IMR-90 (cell line): ENCODE data around the gene FAM98B. TPM values are rescaled to one million over a fixed set of nuclear protein-coding genes. Genes with fewer than 3 reads are reported as not detected.

Experiments
- ATAC-seq: fragments of 200-7000 bp; cut with Tn5 transposase; 2 replicates; pipeline ENCODE4 v1.9.1; 2020; ENCODE audit warnings: low read depth, mild to moderate bottlenecking, moderate library complexity
- BruUV-seq: library from RNA; stranded (reverse); fragments of 400-500 nt; replicated peaks from 2 replicates; lab custom pipeline; 2021; lab: Mats Ljungman, UMichigan
- CTCF ChIA-PET: fragments of 300-600 bp; formaldehyde crosslinking; extraction: SDS; loops from one replicate; lab custom pipeline; 2021; ENCODE audit warnings: antibody characterized with exemption; lab: Yijun Ruan, JAX
- POLR2A ChIA-PET: fragments of 300-600 bp; sonication (Branson Sonifier 250); formaldehyde crosslinking; loops from one replicate; lab custom pipeline; 2022; ENCODE audit warnings: antibody characterized with exemption; ENCODE audit not compliant: unreplicated experiment; lab: Charles Lee
- DNase-seq: peaks from one replicate; pipeline ENCODE4 v3.0.0; 2013
- H2AFZ ChIP-seq: replicated peaks from 2 replicates; pipeline ENCODE3; 2013; ENCODE audit warnings: low read length, mild to moderate bottlenecking; ENCODE audit not compliant: poor library complexity
- H2AK5ac ChIP-seq: 2 replicates; pipeline ENCODE4 v1.6.1; 2013; ENCODE audit warnings: low read depth, low read length, inconsistent platforms
- H2AK9ac ChIP-seq: replicated peaks from 2 replicates; pipeline ENCODE3; 2013; ENCODE audit warnings: mild to moderate bottlenecking, low read depth, low read length, moderate library complexity; ENCODE audit not compliant: poor library complexity
- H2BK120ac ChIP-seq: 2 replicates; pipeline ENCODE4 v1.6.1; 2013; ENCODE audit warnings: low read depth, low read length, inconsistent platforms
- H2BK15ac ChIP-seq: 3 replicates; pipeline ENCODE4 v1.6.1; 2013; ENCODE audit warnings: low read depth, low read length, inconsistent platforms
- H2BK20ac ChIP-seq: 2 replicates; pipeline ENCODE4 v1.6.1; 2013; ENCODE audit warnings: low read depth, mild to moderate bottlenecking, inconsistent platforms, low read length, moderate library complexity
- H2BK5ac ChIP-seq: 2 replicates; pipeline ENCODE4 v1.6.1; 2013; ENCODE audit warnings: mild to moderate bottlenecking, low read depth, low read length, inconsistent platforms; ENCODE audit not compliant: poor library complexity, severe bottlenecking
- H3K14ac ChIP-seq: replicated peaks from 2 replicates; pipeline ENCODE4 v1.6.1; 2013; ENCODE audit warnings: low read depth, low read length, inconsistent platforms
- H3K18ac ChIP-seq: 2 replicates; pipeline ENCODE4 v1.6.1; 2013; ENCODE audit warnings: low read depth, low read length, control low read depth
- H3K23ac ChIP-seq: 2 replicates; pipeline ENCODE4 v1.6.1; 2013; ENCODE audit warnings: low read depth, low read length, inconsistent platforms
- H3K27ac ChIP-seq: 2 replicates; pipeline ENCODE4 v1.5.1; 2013; ENCODE audit warnings: mild to moderate bottlenecking, control low read depth, low read length; ENCODE audit not compliant: insufficient read depth
- H3K27me3 ChIP-seq: 2 replicates; pipeline ENCODE4 v1.6.1; 2013; ENCODE audit warnings: low read length; ENCODE audit not compliant: control insufficient read depth, insufficient read depth
- H3K36me3 ChIP-seq: 2 replicates; pipeline ENCODE4 v1.6.1; 2013; ENCODE audit warnings: low read length, mixed read lengths; ENCODE audit not compliant: control insufficient read depth, insufficient read depth
- H3K4ac ChIP-seq: 2 replicates; pipeline ENCODE4 v1.6.1; 2013; ENCODE audit warnings: low read depth, low read length, inconsistent platforms
- H3K4me1 ChIP-seq: 2 replicates; pipeline ENCODE4 v1.6.1; 2013; ENCODE audit warnings: low read length, mixed read lengths; ENCODE audit not compliant: control insufficient read depth, insufficient read depth
- H3K4me2 ChIP-seq: 2 replicates; pipeline ENCODE4 v1.6.1; 2013; ENCODE audit warnings: low read depth, mild to moderate bottlenecking, control low read depth, low read length, moderate library complexity
- H3K4me3 ChIP-seq: 2 replicates; pipeline ENCODE4 v1.5.1; 2013; ENCODE audit warnings: low read depth, mild to moderate bottlenecking, control low read depth, low read length, moderate library complexity; ENCODE audit not compliant: insufficient read depth
- H3K56ac ChIP-seq: 2 replicates; pipeline ENCODE4 v1.6.1; 2013; ENCODE audit warnings: low read length, inconsistent platforms; ENCODE audit not compliant: insufficient read depth; ENCODE audit errors: extremely low read depth
- H3K79me1 ChIP-seq, 2 experiments: 2 replicates each; pipeline ENCODE4 v1.6.1; 2013; ENCODE audit warnings: low read length in 2 of 2, inconsistent platforms in 1 of 2, low read depth in 1 of 2
- H3K9ac ChIP-seq: 2 replicates; pipeline ENCODE4 v1.6.1; 2013; ENCODE audit warnings: low read depth, low read length, control low read depth
- H3K9me1 ChIP-seq: 2 replicates; pipeline ENCODE4 v1.6.1; 2013; ENCODE audit warnings: low read length, inconsistent platforms; ENCODE audit not compliant: insufficient read depth
- H3K9me3 ChIP-seq: 2 replicates; pipeline ENCODE4 v1.6.1; 2013; ENCODE audit warnings: low read length; ENCODE audit not compliant: control insufficient read depth, insufficient read depth
- H4K20me1 ChIP-seq: 2 replicates; pipeline ENCODE4 v1.6.1; 2013; ENCODE audit warnings: low read length, inconsistent platforms; ENCODE audit not compliant: insufficient read depth
- H4K5ac ChIP-seq: 2 replicates; pipeline ENCODE4 v1.6.1; 2013; ENCODE audit warnings: mild to moderate bottlenecking, low read depth, low read length, control low read depth
- H4K8ac ChIP-seq, 2 experiments: 2 replicates each; pipeline ENCODE4 v1.6.1; 2013; ENCODE audit warnings: low read depth in 2 of 2, low read length in 2 of 2, control low read depth in 1 of 2, inconsistent platforms in 1 of 2
- H4K91ac ChIP-seq: 2 replicates; pipeline ENCODE4 v1.6.1; 2013; ENCODE audit warnings: low read depth, low read length, inconsistent platforms; ENCODE audit not compliant: insufficient read depth
- BHLHE40 ChIP-seq: fragments of 150-350 bp; IDR thresholded peaks from 2 replicates; pipeline ENCODE4 v1.6.1; 2016; ENCODE audit warnings: mild to moderate bottlenecking, low read depth, low read length
- MAFK ChIP-seq: IDR thresholded peaks from 2 replicates; pipeline ENCODE4 v1.6.1; 2012; ENCODE audit warnings: low read depth, low read length, improper control_type of control experiment
- MXI1 ChIP-seq: IDR thresholded peaks from 2 replicates; pipeline ENCODE4 v1.6.1; 2012; ENCODE audit warnings: low read depth, mild to moderate bottlenecking, low read length, moderate library complexity, borderline replicate concordance
- NFE2L2 ChIP-seq: fragments of 150-350 bp; IDR thresholded peaks from 2 replicates; pipeline ENCODE4 v1.6.1; 2016; ENCODE audit warnings: low read depth, mild to moderate bottlenecking, low read length
- POLR2A ChIP-seq: IDR thresholded peaks from 2 replicates; pipeline ENCODE4 v1.6.1; 2012; ENCODE audit warnings: mild to moderate bottlenecking, low read depth, low read length
- RAD21 ChIP-seq: IDR thresholded peaks from 2 replicates; pipeline ENCODE4 v1.6.1; 2012; ENCODE audit warnings: low read length, improper control_type of control experiment
- RCOR1 ChIP-seq: IDR thresholded peaks from 2 replicates; pipeline ENCODE4 v1.6.1; 2012; ENCODE audit warnings: mild to moderate bottlenecking, low read length, improper control_type of control experiment; ENCODE audit not compliant: insufficient replicate concordance
- RFX5 ChIP-seq: IDR thresholded peaks from 2 replicates; pipeline ENCODE4 v1.8.0; 2012; ENCODE audit warnings: low read depth, mild to moderate bottlenecking, low read length, moderate library complexity
- SMC3 ChIP-seq: fragments of 150-350 bp; IDR thresholded peaks from 2 replicates; pipeline ENCODE4 v1.6.1; 2016; ENCODE audit warnings: low read depth, mild to moderate bottlenecking, antibody characterized with exemption, low read length, moderate library complexity
- WGBS, 2 experiments: methylation state at CpG; one replicate each; pipeline versions ENCODE4 v1.1.5 to v1.1.7; 2013; ENCODE audit warnings: missing lambda C conversion rate in 2 of 2; ENCODE audit not compliant: insufficient read length in 1 of 2; ENCODE audit errors: extremely low coverage in 2 of 2; 5-methylcytosine and 5-hydroxymethylcytosine counted together
- dilution Hi-C: fragments of 300-500 bp; cut with HindIII; formaldehyde crosslinking; loops from one replicate; pipeline ENCODE4 v1.14.3; 2018; ENCODE audit warnings: low sequenced_read_pairs; ENCODE audit not compliant: unreplicated experiment
- in situ Hi-C: fragments of 300-500 bp; cut with MboI; formaldehyde crosslinking; loops from 3 replicates; pipeline ENCODE4 v1.14.3; 2019; ENCODE audit warnings: low sequenced_read_pairs, inconsistent platforms, mixed read lengths
- intact Hi-C: fragments of 100-400 bp; cut with micrococcal nuclease; formaldehyde crosslinking; loops from 2 replicates; pipeline ENCODE4 v1.10.0; 2022
- polyA plus RNA-seq, 3 experiments: library from polyadenylated mRNA; depleted of rRNA; stranded (reverse); fragments of >200 nt; gene quantifications; 2 replicates each; pipeline ENCODE4 v1.2.3, GENCODE V29; 2012; ENCODE audit warnings: low replicate concordance in 1 of 3
- total RNA-seq: library from RNA; depleted of rRNA; stranded (reverse); fragments of >200 nt; gene quantifications from 2 replicates; pipeline ENCODE4 v1.2.3, GENCODE V29; 2012
- TF ChIP-seq, protein P1 (sequence below): conservative IDR thresholded peaks from 2 replicates; pipeline ENCODE4 v1.5.1; 2012; ENCODE audit warnings: mild to moderate bottlenecking, low read depth, low read length, improper control_type of control experiment
- TF ChIP-seq, protein P2 (sequence below): fragments of 150-350 bp; IDR thresholded peaks from 2 replicates; pipeline ENCODE4 v1.6.1; 2017; ENCODE audit warnings: mild to moderate bottlenecking, antibody characterized with exemption, low read length, low read depth
- TF ChIP-seq, protein P3 (sequence below): fragments of 150-350 bp; IDR thresholded peaks from 2 replicates; pipeline ENCODE4 v1.6.1; 2016; ENCODE audit warnings: low read depth, mild to moderate bottlenecking, low read length, moderate library complexity, borderline replicate concordance

Gene FAM98B
- total and polyA plus RNA-seq, 2 of the 4 experiments (the other 2 are of a cell fraction): 2.7 to 12.2 TPM

DNA sequence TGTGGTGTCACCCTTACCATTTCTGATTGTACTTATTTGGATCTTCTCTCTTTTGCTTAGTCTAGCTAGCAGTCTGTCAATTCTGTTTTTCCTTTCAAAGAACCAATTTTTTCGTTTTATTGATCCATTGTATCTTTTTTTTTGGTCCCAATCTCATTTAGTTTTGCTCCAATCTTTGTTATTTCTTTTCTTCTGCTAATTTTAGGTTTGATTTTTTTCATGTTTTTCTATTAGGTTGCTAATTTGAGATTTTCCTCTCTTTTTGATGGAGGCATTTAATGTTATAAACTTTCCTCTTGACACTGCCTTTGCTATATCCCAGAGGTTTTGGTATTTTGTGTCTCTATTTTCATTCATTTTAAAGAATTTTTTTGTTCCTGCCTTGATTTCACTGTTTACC is 16.9 kb upstream of the FAM98B start:
- in situ Hi-C loops: loop anchor here (25.0 kb wide), 1 partner anchor 250 kb away; no protein-coding TSS in a partner anchor
- H2BK120ac ChIP-seq: no peak overlapping the region
- H3K4me3 ChIP-seq: no peak overlapping the region
- BruUV-seq: no TSS peak
- H4K8ac ChIP-seq: no peak overlapping the region
- no peak overlapping the region for H3K9ac ChIP-seq
- TF ChIP-seq, protein P1, sequence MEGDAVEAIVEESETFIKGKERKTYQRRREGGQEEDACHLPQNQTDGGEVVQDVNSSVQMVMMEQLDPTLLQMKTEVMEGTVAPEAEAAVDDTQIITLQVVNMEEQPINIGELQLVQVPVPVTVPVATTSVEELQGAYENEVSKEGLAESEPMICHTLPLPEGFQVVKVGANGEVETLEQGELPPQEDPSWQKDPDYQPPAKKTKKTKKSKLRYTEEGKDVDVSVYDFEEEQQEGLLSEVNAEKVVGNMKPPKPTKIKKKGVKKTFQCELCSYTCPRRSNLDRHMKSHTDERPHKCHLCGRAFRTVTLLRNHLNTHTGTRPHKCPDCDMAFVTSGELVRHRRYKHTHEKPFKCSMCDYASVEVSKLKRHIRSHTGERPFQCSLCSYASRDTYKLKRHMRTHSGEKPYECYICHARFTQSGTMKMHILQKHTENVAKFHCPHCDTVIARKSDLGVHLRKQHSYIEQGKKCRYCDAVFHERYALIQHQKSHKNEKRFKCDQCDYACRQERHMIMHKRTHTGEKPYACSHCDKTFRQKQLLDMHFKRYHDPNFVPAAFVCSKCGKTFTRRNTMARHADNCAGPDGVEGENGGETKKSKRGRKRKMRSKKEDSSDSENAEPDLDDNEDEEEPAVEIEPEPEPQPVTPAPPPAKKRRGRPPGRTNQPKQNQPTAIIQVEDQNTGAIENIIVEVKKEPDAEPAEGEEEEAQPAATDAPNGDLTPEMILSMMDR: no peak
- TF ChIP-seq BHLHE40: no peak
- no peak for TF ChIP-seq NFE2L2
- no peak for TF ChIP-seq POLR2A
- TF ChIP-seq RFX5: no peak
- no peak for TF ChIP-seq RAD21
- TF ChIP-seq MAFK: no peak
- TF ChIP-seq, protein P2, sequence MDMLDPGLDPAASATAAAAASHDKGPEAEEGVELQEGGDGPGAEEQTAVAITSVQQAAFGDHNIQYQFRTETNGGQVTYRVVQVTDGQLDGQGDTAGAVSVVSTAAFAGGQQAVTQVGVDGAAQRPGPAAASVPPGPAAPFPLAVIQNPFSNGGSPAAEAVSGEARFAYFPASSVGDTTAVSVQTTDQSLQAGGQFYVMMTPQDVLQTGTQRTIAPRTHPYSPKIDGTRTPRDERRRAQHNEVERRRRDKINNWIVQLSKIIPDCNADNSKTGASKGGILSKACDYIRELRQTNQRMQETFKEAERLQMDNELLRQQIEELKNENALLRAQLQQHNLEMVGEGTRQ: no peak
- TF ChIP-seq RCOR1: no peak
- TF ChIP-seq SMC3: no peak
- TF ChIP-seq, protein P3, sequence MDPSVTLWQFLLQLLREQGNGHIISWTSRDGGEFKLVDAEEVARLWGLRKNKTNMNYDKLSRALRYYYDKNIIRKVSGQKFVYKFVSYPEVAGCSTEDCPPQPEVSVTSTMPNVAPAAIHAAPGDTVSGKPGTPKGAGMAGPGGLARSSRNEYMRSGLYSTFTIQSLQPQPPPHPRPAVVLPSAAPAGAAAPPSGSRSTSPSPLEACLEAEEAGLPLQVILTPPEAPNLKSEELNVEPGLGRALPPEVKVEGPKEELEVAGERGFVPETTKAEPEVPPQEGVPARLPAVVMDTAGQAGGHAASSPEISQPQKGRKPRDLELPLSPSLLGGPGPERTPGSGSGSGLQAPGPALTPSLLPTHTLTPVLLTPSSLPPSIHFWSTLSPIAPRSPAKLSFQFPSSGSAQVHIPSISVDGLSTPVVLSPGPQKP: no peak
- no peak for TF ChIP-seq MXI1
- H2BK15ac ChIP-seq: no peak overlapping the region
- no peak overlapping the region for H3K14ac ChIP-seq
- no peak overlapping the region for H2AK9ac ChIP-seq
- DNase-seq (no peak), ATAC-seq (no peak)
- H2BK20ac ChIP-seq: no peak overlapping the region
- H2AK5ac ChIP-seq: no peak overlapping the region
- CTCF ChIA-PET: no interaction called here
- H4K91ac ChIP-seq: no peak overlapping the region
- H3K4me2 ChIP-seq: no peak overlapping the region
- no CpG with 5 or more reads among the region's 1 CpG for WGBS, 2 experiments
- H3K79me1 ChIP-seq: no peaks in the 10 kb centered on the region
- H3K27ac ChIP-seq: no peak overlapping the region
- no peaks in the 10 kb centered on the region for H3K36me3 ChIP-seq
- H3K18ac ChIP-seq: no peak overlapping the region
- dilution Hi-C loops: no loop called here
- peaks cover 4% of the 10 kb centered on the region; the same call in 1 of the 2 replicates for H3K9me3 ChIP-seq
- H4K20me1 ChIP-seq: no peaks in the 10 kb centered on the region
- no peak overlapping the region for H4K5ac ChIP-seq
- H3K56ac ChIP-seq: no peak overlapping the region
- POLR2A ChIA-PET: no interaction called here
- H3K23ac ChIP-seq: no peak overlapping the region
- no peak overlapping the region for H2BK5ac ChIP-seq
- H3K4ac ChIP-seq: no peak overlapping the region
- no peaks in the 10 kb centered on the region for H3K9me1 ChIP-seq
- no peak overlapping the region for H2AFZ ChIP-seq
- H3K4me1 ChIP-seq: no peaks in the 10 kb centered on the region
- peaks cover 26% of the 10 kb centered on the region for H3K27me3 ChIP-seq
- intact Hi-C loops: no loop called here
